ENCODE data around the gene ASGR2. TPM values are rescaled to one million over a fixed set of nuclear protein-coding genes. Genes with fewer than 3 reads are reported as not detected.

Gene ASGR2
- total and polyA plus RNA-seq, 2 of the 13 experiments (the other 11 are each of a cell fraction or from before 2014, with no cell fraction given), result 320 to 754 TPM

DNA sequence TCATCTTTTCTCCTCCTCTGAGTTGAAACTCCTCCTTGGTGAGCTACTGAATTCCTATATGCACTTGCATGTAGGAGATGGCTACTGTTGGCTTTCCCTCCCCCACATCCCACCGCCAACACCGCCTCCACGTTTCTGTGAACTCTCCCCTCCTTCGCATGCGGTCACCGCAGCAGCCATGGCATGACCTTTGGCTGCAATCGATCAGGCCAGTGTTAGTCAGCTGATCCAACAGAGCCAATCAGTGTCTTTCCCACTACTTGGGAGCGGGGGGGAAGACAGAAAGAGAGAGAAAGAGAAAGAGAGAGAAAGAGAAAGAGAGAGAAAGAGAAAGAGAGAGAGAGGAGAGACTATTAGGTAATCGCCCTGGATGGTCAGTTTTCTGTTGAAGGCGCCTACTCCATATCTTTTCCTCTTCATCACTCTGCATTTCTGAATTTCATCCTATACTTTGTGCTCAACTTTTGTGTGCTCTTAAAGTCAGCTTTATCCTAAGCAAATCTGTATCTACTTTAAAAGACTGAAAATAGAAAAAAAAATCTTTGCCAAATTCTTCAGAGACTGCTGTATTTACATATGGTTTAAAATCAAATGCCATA, 41.8 kb upstream of the ASGR2 start (continued):
- TF ChIP-seq HNRNPLL (IDR thresholded peaks at IDR 0.05; ENCODE audit: low read depth, low read length, poor library complexity, severe bottlenecking) (no peak), PCBP1 (IDR thresholded peaks at IDR 0.05; ENCODE audit: borderline replicate concordance, low read depth, low read length) (no peak), TCF7L2 (IDR thresholded peaks at IDR 0.05; ENCODE audit: low read depth, low read length) (no peak), NFIC (IDR thresholded peaks at IDR 0.05; ENCODE audit: low read length) (no peak), RAD51 (IDR thresholded peaks at IDR 0.05; ENCODE audit: borderline replicate concordance) (peak; percentile 72), CEBPG (CRISPR knock-in tag; IDR thresholded peaks at IDR 0.05) (peak; percentile 58), ZNF780A (CRISPR knock-in tag; IDR thresholded peaks at IDR 0.05) (peak; percentile 78; the same call in 1 of the 2 replicates), DR1 (CRISPR knock-in tag; IDR thresholded peaks at IDR 0.05) (no peak), JUNB (CRISPR knock-in tag; IDR thresholded peaks at IDR 0.05; ENCODE audit: borderline replicate concordance) (peak; percentile 94), ZNF331 (CRISPR knock-in tag; IDR thresholded peaks at IDR 0.05) (peak; percentile 95), ZSCAN25 (CRISPR knock-in tag; IDR thresholded peaks at IDR 0.05) (peak; percentile 89), MIER3 (CRISPR knock-in tag; IDR thresholded peaks at IDR 0.05; ENCODE audit: borderline replicate concordance) (peak; percentile 97; the same call in 1 of the 2 replicates), MZF1 (CRISPR knock-in tag; IDR thresholded peaks at IDR 0.05; ENCODE audit: borderline replicate concordance) (no peak), SATB2 (CRISPR knock-in tag; IDR thresholded peaks at IDR 0.05) (0 out of 2 replicates have a peak, but pooled peaks have one; percentile 78), BHLHE40 (IDR thresholded peaks at IDR 0.05; ENCODE audit: low read length) (peak; percentile 67)
- TF ChIP-seq, protein P1, sequence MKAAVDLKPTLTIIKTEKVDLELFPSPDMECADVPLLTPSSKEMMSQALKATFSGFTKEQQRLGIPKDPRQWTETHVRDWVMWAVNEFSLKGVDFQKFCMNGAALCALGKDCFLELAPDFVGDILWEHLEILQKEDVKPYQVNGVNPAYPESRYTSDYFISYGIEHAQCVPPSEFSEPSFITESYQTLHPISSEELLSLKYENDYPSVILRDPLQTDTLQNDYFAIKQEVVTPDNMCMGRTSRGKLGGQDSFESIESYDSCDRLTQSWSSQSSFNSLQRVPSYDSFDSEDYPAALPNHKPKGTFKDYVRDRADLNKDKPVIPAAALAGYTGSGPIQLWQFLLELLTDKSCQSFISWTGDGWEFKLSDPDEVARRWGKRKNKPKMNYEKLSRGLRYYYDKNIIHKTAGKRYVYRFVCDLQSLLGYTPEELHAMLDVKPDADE (CRISPR knock-in tag; IDR thresholded peaks at IDR 0.05), result peak; percentile 93
- TF ChIP-seq, protein P2, sequence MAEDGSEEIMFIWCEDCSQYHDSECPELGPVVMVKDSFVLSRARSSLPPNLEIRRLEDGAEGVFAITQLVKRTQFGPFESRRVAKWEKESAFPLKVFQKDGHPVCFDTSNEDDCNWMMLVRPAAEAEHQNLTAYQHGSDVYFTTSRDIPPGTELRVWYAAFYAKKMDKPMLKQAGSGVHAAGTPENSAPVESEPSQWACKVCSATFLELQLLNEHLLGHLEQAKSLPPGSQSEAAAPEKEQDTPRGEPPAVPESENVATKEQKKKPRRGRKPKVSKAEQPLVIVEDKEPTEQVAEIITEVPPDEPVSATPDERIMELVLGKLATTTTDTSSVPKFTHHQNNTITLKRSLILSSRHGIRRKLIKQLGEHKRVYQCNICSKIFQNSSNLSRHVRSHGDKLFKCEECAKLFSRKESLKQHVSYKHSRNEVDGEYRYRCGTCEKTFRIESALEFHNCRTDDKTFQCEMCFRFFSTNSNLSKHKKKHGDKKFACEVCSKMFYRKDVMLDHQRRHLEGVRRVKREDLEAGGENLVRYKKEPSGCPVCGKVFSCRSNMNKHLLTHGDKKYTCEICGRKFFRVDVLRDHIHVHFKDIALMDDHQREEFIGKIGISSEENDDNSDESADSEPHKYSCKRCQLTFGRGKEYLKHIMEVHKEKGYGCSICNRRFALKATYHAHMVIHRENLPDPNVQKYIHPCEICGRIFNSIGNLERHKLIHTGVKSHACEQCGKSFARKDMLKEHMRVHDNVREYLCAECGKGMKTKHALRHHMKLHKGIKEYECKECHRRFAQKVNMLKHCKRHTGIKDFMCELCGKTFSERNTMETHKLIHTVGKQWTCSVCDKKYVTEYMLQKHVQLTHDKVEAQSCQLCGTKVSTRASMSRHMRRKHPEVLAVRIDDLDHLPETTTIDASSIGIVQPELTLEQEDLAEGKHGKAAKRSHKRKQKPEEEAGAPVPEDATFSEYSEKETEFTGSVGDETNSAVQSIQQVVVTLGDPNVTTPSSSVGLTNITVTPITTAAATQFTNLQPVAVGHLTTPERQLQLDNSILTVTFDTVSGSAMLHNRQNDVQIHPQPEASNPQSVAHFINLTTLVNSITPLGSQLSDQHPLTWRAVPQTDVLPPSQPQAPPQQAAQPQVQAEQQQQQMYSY (CRISPR knock-in tag; IDR thresholded peaks at IDR 0.05), result no peak
- TF ChIP-seq, protein P3, sequence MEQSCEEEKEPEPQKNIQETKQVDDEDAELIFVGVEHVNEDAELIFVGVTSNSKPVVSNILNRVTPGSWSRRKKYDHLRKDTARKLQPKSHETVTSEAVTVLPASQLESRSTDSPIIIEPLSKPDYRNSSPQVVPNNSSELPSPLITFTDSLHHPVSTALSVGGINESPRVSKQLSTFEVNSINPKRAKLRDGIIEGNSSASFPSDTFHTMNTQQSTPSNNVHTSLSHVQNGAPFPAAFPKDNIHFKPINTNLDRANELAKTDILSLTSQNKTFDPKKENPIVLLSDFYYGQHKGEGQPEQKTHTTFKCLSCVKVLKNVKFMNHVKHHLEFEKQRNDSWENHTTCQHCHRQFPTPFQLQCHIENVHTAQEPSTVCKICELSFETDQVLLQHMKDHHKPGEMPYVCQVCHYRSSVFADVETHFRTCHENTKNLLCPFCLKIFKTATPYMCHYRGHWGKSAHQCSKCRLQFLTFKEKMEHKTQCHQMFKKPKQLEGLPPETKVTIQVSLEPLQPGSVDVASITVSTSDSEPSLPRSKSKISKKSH (CRISPR knock-in tag; IDR thresholded peaks at IDR 0.05; ENCODE audit: borderline replicate concordance), result peak; percentile 97
- TF ChIP-seq, protein P4, sequence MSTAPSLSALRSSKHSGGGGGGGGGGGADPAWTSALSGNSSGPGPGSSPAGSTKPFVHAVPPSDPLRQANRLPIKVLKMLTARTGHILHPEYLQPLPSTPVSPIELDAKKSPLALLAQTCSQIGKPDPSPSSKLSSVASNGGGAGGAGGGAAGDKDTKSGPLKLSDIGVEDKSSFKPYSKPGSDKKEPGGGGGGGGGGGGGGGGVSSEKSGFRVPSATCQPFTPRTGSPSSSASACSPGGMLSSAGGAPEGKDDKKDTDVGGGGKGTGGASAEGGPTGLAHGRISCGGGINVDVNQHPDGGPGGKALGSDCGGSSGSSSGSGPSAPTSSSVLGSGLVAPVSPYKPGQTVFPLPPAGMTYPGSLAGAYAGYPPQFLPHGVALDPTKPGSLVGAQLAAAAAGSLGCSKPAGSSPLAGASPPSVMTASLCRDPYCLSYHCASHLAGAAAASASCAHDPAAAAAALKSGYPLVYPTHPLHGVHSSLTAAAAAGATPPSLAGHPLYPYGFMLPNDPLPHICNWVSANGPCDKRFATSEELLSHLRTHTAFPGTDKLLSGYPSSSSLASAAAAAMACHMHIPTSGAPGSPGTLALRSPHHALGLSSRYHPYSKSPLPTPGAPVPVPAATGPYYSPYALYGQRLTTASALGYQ (CRISPR knock-in tag; IDR thresholded peaks at IDR 0.05), result peak; percentile 80; the same call in 1 of the 2 replicates
- TF ChIP-seq, protein P5, sequence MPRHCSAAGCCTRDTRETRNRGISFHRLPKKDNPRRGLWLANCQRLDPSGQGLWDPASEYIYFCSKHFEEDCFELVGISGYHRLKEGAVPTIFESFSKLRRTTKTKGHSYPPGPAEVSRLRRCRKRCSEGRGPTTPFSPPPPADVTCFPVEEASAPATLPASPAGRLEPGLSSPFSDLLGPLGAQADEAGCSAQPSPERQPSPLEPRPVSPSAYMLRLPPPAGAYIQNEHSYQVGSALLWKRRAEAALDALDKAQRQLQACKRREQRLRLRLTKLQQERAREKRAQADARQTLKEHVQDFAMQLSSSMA (CRISPR knock-in tag; IDR thresholded peaks at IDR 0.05), result peak; percentile 72; the same call in 1 of the 2 replicates
